Lower leg skin (tissue), 3 donors: Measurements from ENCODE around the gene SPARC.

Source experiments
- POLR2A ChIP-seq, 2 donors: fragments of 450-650 bp; IDR thresholded peaks; one replicate each; pipeline ENCODE4 v1.6.1; 2016 to 2017; ENCODE audit warnings: antibody characterized with exemption in 2 of 2, mild to moderate bottlenecking in 1 of 2, moderate library complexity in 1 of 2
- TF ChIP-seq, protein P1 (sequence below), 3 donors: fragments of 450-650 bp; IDR thresholded peaks; one replicate each; pipeline ENCODE4 v1.5.1; 2016; ENCODE audit warnings: antibody characterized with exemption in 3 of 3, mild to moderate bottlenecking in 3 of 3, moderate library complexity in 2 of 3

DNA sequence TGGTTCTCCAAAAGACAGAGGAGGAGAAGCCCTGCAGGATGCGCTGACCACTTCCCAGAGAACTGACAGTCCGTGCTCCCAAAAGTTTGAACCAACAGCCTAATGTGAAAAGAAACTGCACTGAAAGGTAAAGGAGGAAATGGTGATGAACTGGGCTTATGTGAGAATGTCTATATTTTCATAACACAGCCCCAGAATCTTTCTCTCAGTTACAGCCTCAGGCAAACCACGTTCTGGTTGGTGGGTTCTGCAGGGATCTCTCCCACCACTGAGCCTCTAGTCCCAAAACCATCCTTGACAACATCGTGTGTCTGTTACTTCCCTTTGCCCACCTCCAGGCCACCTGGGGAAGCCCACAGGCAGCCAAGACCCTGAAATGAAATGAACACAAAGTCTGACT is 23.9 kb downstream of the SPARC start:
- TF ChIP-seq, protein P1, sequence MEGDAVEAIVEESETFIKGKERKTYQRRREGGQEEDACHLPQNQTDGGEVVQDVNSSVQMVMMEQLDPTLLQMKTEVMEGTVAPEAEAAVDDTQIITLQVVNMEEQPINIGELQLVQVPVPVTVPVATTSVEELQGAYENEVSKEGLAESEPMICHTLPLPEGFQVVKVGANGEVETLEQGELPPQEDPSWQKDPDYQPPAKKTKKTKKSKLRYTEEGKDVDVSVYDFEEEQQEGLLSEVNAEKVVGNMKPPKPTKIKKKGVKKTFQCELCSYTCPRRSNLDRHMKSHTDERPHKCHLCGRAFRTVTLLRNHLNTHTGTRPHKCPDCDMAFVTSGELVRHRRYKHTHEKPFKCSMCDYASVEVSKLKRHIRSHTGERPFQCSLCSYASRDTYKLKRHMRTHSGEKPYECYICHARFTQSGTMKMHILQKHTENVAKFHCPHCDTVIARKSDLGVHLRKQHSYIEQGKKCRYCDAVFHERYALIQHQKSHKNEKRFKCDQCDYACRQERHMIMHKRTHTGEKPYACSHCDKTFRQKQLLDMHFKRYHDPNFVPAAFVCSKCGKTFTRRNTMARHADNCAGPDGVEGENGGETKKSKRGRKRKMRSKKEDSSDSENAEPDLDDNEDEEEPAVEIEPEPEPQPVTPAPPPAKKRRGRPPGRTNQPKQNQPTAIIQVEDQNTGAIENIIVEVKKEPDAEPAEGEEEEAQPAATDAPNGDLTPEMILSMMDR (IDR thresholded peaks at IDR 0.05) = no peak
- no peak for TF ChIP-seq POLR2A (IDR thresholded peaks at IDR 0.05)
